ENCODE data around the gene ABCC2. TPM values are rescaled to one million over a fixed set of nuclear protein-coding genes. Genes with fewer than 3 reads are reported as not detected.

The ABCC2 gene
- total RNA-seq, 1 donor from 2014 or later: 11.0 TPM

DNA sequence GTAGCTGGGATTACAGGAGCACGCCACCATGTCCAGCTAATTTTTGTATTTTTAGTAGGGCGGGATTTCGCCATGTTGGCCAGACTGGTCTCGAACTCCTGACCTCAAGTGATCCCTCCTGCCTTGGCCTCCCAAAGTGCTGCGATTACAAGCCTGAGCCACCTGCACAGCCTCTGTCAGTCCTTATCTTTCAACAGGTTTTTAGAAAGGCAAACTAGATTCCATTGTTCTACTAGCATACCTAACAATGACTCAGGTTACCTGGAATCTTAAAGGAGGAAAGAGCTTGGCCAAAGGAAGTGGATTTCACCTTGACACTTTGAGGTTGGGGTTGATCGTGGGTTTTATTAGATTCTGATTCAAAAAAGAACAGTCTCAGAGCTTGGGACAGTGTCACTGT, 3.2 kb downstream of the ABCC2 start:
- no peak for DNase-seq (ENCODE audit: extremely low spot score, unreplicated experiment)
- H3K4me3 Mint-ChIP-seq: no peak overlapping the region
- peaks cover 1% of the 10 kb centered on the region for H3K4me1 Mint-ChIP-seq (ENCODE audit: unreplicated experiment)
- H3K27ac Mint-ChIP-seq: no peak overlapping the region
- TF ChIP-seq, protein P1, sequence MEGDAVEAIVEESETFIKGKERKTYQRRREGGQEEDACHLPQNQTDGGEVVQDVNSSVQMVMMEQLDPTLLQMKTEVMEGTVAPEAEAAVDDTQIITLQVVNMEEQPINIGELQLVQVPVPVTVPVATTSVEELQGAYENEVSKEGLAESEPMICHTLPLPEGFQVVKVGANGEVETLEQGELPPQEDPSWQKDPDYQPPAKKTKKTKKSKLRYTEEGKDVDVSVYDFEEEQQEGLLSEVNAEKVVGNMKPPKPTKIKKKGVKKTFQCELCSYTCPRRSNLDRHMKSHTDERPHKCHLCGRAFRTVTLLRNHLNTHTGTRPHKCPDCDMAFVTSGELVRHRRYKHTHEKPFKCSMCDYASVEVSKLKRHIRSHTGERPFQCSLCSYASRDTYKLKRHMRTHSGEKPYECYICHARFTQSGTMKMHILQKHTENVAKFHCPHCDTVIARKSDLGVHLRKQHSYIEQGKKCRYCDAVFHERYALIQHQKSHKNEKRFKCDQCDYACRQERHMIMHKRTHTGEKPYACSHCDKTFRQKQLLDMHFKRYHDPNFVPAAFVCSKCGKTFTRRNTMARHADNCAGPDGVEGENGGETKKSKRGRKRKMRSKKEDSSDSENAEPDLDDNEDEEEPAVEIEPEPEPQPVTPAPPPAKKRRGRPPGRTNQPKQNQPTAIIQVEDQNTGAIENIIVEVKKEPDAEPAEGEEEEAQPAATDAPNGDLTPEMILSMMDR (conservative IDR thresholded peaks at IDR 0.05): no peak
- H3K27me3 Mint-ChIP-seq: no peaks in the 10 kb centered on the region
- no peaks in the 10 kb centered on the region for H3K36me3 Mint-ChIP-seq
- H3K9me3 Mint-ChIP-seq: no peaks in the 10 kb centered on the region

DNA sequence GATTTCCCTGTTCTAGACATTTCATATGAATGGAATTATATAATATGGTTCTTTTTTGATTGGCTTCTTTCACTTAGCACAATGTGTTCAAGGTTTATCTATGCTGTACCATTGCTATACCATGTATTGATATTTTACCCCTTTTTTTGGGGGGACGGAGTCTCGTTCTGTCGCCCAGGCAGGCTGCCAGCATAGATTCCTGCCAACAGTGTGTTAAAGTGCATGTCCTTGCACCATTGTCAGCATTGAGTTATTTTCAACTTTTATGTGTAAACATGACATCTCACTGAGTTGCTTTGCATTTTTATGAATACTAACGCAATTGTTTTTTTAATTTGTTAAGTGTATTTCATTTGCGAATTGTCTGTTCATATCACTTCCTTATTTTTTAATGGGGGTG, 4.9 kb downstream of the ABCC2 start:
- no peaks in the 10 kb centered on the region for H3K4me1 Mint-ChIP-seq (ENCODE audit: unreplicated experiment)
- no peak overlapping the region for H3K27ac Mint-ChIP-seq
- no peaks in the 10 kb centered on the region for H3K9me3 Mint-ChIP-seq
- DNase-seq (ENCODE audit: extremely low spot score, unreplicated experiment): no peak
- no peaks in the 10 kb centered on the region for H3K27me3 Mint-ChIP-seq
- no peaks in the 10 kb centered on the region for H3K36me3 Mint-ChIP-seq
- no peak overlapping the region for H3K4me3 Mint-ChIP-seq
- TF ChIP-seq, protein P1 (conservative IDR thresholded peaks at IDR 0.05): no peak

DNA sequence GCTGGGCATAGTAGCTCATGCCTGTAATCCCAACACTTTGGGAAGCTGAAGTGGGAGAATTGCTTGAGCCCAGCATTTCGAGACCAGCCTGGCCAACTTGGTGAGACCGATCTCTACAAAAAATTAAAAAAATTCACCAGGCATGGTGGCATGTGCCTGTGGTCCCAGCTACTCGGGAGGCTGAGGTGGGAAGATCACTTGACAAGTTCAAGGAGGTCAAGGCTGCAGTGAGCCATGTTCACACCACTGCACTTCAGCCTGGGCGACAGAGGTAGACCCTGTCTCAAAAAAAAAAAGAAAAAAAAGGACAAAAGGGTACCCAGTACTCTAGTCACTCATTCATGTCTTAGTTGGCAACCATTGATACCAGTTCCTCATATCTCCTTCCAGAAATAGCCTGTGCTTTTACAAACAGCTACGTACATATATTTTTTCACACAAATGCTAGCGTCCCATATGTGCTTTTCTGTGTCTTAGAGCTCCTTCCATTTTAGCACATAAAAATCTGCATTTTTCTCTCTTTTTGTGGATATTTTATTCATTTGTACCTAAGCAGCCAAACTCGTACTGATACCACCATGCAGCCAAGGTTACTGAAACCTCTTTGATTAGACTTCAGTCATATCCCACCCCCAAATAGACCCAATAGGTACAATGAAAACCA, 5.5 kb downstream of the ABCC2 start:
- TF ChIP-seq, protein P1 (conservative IDR thresholded peaks at IDR 0.05): no peak
- Mint-ChIP-seq H3K4me3 (no peak overlapping the region), H3K4me1 (ENCODE audit: unreplicated experiment) (no peaks in the 10 kb centered on the region), H3K27ac (no peak overlapping the region), H3K36me3 (no peaks in the 10 kb centered on the region), H3K9me3 (no peaks in the 10 kb centered on the region), H3K27me3 (no peaks in the 10 kb centered on the region)
- no peak for DNase-seq (ENCODE audit: extremely low spot score, unreplicated experiment)

- no peaks in the 10 kb centered on the region for H3K27me3 Mint-ChIP-seq
- TF ChIP-seq, protein P1 (conservative IDR thresholded peaks at IDR 0.05): no peak
- no peak overlapping the region for H3K27ac Mint-ChIP-seq
- H3K36me3 Mint-ChIP-seq: no peaks in the 10 kb centered on the region
- DNase-seq (ENCODE audit: extremely low spot score, unreplicated experiment): no peak
- H3K4me3 Mint-ChIP-seq: no peak overlapping the region
- H3K4me1 Mint-ChIP-seq (ENCODE audit: unreplicated experiment): no peaks in the 10 kb centered on the region
- H3K9me3 Mint-ChIP-seq: no peaks in the 10 kb centered on the region
Observed at GRCh38 chr10:99788598-99789256, 6.3 kb downstream of the ABCC2 start.

GRCh38 chr10:99791831-99792230, 9.4 kb downstream of the ABCC2 start:
- no peak overlapping the region for H3K27ac Mint-ChIP-seq
- H3K4me1 Mint-ChIP-seq (ENCODE audit: unreplicated experiment): no peaks in the 10 kb centered on the region
- no peak overlapping the region for H3K4me3 Mint-ChIP-seq
- TF ChIP-seq, protein P1 (conservative IDR thresholded peaks at IDR 0.05): no peak
- no peaks in the 10 kb centered on the region for H3K27me3 Mint-ChIP-seq
- no peak for DNase-seq (ENCODE audit: extremely low spot score, unreplicated experiment)
- no peaks in the 10 kb centered on the region for H3K36me3 Mint-ChIP-seq
- H3K9me3 Mint-ChIP-seq: no peaks in the 10 kb centered on the region
